PFSK-1 (cell line): ENCODE measurements around the gene RHOC.

ENCODE experiments used
- FOXP2 ChIP-seq: optimal IDR thresholded peaks from 2 replicates; pipeline ENCODE3; 2011; ENCODE audit warnings: borderline replicate concordance, control low read depth, inconsistent platforms; ENCODE audit not compliant: insufficient read depth; ENCODE audit errors: extremely low read length, extremely low read depth
- POLR2AphosphoS5 ChIP-seq: IDR thresholded peaks from 2 replicates; pipeline ENCODE4 v1.6.1; 2012; ENCODE audit warnings: low read depth, mild to moderate bottlenecking, control low read depth, low read length, moderate library complexity
- SIN3A ChIP-seq: IDR thresholded peaks from 2 replicates; pipeline ENCODE4 v1.6.1; 2012; ENCODE audit warnings: mild to moderate bottlenecking, low read length, moderate library complexity, borderline replicate concordance; ENCODE audit not compliant: insufficient read depth
- TAF1 ChIP-seq: IDR thresholded peaks from 2 replicates; pipeline ENCODE4 v1.6.1; 2012; ENCODE audit warnings: low read length, control low read depth, borderline replicate concordance; ENCODE audit not compliant: insufficient read depth
- TF ChIP-seq, protein P1 (sequence below), 2 experiments: IDR thresholded peaks; 2 replicates each; pipeline versions ENCODE4 v1.6.1 to v1.8.0; 2011 to 2012; ENCODE audit warnings: low read depth in 2 of 2, low read length in 2 of 2, control low read depth in 1 of 2, inconsistent platforms in 1 of 2, mild to moderate bottlenecking in 1 of 2, moderate library complexity in 1 of 2; ENCODE audit not compliant: insufficient read depth in 1 of 2

DNA sequence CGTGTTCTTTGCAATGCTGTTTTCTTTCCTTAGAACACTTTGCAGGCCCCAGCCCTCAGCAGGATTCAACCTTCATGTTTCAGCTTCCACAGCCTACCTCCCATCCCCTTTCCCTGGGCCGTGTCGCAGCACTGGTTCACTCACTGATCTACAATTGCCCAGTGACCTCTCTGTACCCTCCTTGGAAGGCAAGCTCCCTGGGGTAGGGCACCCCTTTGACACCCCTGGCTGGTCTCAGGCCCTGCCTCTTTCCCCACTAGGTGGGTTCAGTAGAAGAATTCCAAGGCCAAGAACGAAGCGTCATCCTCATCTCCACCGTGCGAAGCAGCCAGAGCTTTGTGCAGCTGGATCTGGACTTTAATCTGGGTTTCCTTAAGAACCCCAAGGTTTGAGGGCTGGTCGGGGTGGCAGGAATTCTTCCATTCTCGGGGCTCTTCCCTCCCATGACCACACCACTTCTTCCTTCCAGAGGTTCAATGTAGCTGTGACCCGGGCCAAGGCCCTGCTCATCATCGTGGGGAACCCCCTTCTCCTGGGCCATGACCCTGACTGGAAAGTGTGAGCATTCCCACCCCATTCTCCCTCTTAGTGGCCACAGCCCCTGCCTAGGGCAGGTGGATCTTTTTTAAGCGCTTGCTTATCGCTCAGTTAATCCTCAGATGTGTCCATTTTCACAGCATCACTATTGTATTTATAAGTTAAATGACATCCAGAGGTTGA is 7.3 kb downstream of the RHOC start:
- TF ChIP-seq POLR2AphosphoS5, result no peak
- TF ChIP-seq, protein P1, sequence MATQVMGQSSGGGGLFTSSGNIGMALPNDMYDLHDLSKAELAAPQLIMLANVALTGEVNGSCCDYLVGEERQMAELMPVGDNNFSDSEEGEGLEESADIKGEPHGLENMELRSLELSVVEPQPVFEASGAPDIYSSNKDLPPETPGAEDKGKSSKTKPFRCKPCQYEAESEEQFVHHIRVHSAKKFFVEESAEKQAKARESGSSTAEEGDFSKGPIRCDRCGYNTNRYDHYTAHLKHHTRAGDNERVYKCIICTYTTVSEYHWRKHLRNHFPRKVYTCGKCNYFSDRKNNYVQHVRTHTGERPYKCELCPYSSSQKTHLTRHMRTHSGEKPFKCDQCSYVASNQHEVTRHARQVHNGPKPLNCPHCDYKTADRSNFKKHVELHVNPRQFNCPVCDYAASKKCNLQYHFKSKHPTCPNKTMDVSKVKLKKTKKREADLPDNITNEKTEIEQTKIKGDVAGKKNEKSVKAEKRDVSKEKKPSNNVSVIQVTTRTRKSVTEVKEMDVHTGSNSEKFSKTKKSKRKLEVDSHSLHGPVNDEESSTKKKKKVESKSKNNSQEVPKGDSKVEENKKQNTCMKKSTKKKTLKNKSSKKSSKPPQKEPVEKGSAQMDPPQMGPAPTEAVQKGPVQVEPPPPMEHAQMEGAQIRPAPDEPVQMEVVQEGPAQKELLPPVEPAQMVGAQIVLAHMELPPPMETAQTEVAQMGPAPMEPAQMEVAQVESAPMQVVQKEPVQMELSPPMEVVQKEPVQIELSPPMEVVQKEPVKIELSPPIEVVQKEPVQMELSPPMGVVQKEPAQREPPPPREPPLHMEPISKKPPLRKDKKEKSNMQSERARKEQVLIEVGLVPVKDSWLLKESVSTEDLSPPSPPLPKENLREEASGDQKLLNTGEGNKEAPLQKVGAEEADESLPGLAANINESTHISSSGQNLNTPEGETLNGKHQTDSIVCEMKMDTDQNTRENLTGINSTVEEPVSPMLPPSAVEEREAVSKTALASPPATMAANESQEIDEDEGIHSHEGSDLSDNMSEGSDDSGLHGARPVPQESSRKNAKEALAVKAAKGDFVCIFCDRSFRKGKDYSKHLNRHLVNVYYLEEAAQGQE (IDR thresholded peaks at IDR 0.05; ENCODE audit: insufficient read depth in 1 of 2, low read depth in 2 of 2, low read length in 2 of 2), result no peak
- no peak for TF ChIP-seq FOXP2
- TF ChIP-seq SIN3A, result no peak
- no peak for TF ChIP-seq TAF1
